ENCODE data around the gene WDFY3.

Gene WDFY3

DNA sequence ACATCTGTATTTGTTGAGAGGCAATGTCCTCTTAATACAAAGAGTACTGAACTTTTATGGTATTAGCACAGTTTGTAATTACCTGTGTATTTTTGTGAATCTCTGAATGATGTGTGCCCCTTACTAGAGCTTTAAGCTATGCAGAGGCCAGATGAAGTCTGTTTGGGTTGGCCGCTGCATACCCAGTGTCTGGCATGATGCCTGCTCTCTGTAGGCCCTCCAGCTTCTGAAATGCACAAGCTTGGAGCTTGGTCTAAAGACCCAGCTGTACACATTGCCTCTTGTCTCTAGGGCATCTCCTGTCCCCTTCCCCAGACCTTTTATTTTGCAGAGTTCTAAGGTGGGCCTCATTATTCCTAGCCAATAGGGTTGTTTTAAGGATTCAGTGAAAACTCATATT is 315.0 kb downstream of the WDFY3 start:
- DNase-seq (ENCODE audit: low read depth in 1 of 2, low spot score in 1 of 2), result no peak
- Histone ChIP-seq H3K27me3 (ENCODE audit: insufficient read depth, poor library complexity, severe bottlenecking) (no peaks in the 10 kb centered on the region), H3K27ac (replicated peaks) (no peak overlapping the region), H3K4me3 (replicated peaks; ENCODE audit: insufficient read depth, low read length) (no peak overlapping the region)
- TF ChIP-seq SPI1 (IDR thresholded peaks at IDR 0.05; ENCODE audit: borderline replicate concordance, low read depth) (no peak), GABPA (IDR thresholded peaks at IDR 0.05; ENCODE audit: low read depth) (no peak)
- TF ChIP-seq, protein P1, sequence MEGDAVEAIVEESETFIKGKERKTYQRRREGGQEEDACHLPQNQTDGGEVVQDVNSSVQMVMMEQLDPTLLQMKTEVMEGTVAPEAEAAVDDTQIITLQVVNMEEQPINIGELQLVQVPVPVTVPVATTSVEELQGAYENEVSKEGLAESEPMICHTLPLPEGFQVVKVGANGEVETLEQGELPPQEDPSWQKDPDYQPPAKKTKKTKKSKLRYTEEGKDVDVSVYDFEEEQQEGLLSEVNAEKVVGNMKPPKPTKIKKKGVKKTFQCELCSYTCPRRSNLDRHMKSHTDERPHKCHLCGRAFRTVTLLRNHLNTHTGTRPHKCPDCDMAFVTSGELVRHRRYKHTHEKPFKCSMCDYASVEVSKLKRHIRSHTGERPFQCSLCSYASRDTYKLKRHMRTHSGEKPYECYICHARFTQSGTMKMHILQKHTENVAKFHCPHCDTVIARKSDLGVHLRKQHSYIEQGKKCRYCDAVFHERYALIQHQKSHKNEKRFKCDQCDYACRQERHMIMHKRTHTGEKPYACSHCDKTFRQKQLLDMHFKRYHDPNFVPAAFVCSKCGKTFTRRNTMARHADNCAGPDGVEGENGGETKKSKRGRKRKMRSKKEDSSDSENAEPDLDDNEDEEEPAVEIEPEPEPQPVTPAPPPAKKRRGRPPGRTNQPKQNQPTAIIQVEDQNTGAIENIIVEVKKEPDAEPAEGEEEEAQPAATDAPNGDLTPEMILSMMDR (IDR thresholded peaks at IDR 0.05; ENCODE audit: insufficient read depth, low read length), result no peak

DNA sequence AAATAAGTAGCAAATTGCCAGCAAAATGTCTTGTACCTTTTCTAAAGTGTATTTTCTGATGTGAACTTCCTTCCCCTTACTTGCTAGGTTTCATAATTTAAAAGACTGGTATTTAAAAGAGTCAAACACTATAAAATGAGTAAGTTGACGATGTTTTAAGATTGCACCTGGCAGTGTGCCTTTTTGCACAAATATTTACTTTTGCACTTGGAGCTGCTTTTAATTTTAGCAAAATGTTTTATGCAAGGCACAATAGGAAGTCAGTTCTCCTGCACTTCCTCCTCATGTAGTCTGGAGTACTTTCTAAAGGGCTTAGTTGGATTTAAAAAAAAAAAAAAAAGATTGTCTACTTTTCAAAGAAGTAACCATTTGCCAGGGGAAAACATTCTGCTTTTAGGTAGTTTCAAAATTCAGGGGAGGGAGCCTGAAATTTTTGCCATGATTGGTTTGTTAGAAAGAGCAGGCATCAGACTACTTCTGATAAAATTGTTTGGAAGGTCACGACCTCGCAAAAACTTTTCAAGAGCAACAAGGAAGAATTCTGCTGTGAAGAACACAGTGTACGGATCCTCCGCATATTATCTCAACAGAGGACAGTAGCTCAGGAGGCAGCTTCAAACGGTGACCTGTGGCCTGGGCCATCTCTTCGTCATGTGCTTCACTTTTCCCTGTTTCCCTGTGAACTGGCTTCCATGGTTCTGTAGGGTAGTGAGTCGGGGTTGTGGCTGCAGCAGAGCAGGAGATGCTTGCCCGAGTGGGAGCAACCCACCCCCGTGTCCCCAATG is 317.4 kb downstream of the WDFY3 start:
- DNase-seq (ENCODE audit: low read depth in 1 of 2, low spot score in 1 of 2), result peak in 1 of 2 experiments; percentile 10
- no peak overlapping the region for H3K27ac ChIP-seq (replicated peaks)
- TF ChIP-seq, protein P2, sequence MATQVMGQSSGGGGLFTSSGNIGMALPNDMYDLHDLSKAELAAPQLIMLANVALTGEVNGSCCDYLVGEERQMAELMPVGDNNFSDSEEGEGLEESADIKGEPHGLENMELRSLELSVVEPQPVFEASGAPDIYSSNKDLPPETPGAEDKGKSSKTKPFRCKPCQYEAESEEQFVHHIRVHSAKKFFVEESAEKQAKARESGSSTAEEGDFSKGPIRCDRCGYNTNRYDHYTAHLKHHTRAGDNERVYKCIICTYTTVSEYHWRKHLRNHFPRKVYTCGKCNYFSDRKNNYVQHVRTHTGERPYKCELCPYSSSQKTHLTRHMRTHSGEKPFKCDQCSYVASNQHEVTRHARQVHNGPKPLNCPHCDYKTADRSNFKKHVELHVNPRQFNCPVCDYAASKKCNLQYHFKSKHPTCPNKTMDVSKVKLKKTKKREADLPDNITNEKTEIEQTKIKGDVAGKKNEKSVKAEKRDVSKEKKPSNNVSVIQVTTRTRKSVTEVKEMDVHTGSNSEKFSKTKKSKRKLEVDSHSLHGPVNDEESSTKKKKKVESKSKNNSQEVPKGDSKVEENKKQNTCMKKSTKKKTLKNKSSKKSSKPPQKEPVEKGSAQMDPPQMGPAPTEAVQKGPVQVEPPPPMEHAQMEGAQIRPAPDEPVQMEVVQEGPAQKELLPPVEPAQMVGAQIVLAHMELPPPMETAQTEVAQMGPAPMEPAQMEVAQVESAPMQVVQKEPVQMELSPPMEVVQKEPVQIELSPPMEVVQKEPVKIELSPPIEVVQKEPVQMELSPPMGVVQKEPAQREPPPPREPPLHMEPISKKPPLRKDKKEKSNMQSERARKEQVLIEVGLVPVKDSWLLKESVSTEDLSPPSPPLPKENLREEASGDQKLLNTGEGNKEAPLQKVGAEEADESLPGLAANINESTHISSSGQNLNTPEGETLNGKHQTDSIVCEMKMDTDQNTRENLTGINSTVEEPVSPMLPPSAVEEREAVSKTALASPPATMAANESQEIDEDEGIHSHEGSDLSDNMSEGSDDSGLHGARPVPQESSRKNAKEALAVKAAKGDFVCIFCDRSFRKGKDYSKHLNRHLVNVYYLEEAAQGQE (IDR thresholded peaks at IDR 0.05; ENCODE audit: insufficient replicate concordance, low read depth), result no peak
- TF ChIP-seq SPI1 (IDR thresholded peaks at IDR 0.05; ENCODE audit: borderline replicate concordance, low read depth), result peak; percentile 74

DNA sequence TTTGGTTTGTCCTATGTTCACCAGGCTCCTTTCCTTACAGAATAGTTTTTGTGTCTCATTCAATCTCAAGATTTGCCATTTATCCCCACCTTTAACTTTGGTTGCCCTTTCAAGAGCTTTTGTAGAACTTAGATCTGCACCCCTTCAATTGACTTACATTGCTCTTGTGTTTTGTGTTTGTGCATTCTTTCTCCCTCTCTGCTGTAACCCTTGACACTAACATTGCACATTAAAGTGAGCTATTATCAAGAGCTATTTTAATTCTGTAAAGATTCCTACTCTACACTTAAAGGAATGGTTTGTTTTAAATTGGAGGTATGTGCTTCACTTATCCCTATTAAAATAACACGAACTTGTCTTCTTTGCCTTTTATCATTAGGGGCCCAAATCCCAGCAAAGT is 318.3 kb downstream of the WDFY3 start:
- Histone ChIP-seq H3K4me3 (replicated peaks; ENCODE audit: insufficient read depth, low read length) (no peak overlapping the region), H3K27me3 (ENCODE audit: insufficient read depth, poor library complexity, severe bottlenecking) (no peaks in the 10 kb centered on the region), H3K27ac (replicated peaks) (no peak overlapping the region)
- DNase-seq (ENCODE audit: low read depth in 1 of 2, low spot score in 1 of 2), result no peak
- no peak for TF ChIP-seq POLR2AphosphoS5 (IDR thresholded peaks at IDR 0.05; ENCODE audit: low read depth)
- TF ChIP-seq, protein P2 (IDR thresholded peaks at IDR 0.05; ENCODE audit: insufficient replicate concordance, low read depth), result no peak
- no peak for TF ChIP-seq SPI1 (IDR thresholded peaks at IDR 0.05; ENCODE audit: borderline replicate concordance, low read depth)
- TF ChIP-seq GABPA (IDR thresholded peaks at IDR 0.05; ENCODE audit: low read depth), result no peak
- TF ChIP-seq, protein P1 (IDR thresholded peaks at IDR 0.05; ENCODE audit: insufficient read depth, low read length), result no peak

More for the DNA sequence above, 317.4 kb downstream of the WDFY3 start:
- Histone ChIP-seq H3K27me3 (ENCODE audit: insufficient read depth, poor library complexity, severe bottlenecking) (no peaks in the 10 kb centered on the region), H3K4me3 (replicated peaks; ENCODE audit: insufficient read depth, low read length) (no peak overlapping the region)

DNA sequence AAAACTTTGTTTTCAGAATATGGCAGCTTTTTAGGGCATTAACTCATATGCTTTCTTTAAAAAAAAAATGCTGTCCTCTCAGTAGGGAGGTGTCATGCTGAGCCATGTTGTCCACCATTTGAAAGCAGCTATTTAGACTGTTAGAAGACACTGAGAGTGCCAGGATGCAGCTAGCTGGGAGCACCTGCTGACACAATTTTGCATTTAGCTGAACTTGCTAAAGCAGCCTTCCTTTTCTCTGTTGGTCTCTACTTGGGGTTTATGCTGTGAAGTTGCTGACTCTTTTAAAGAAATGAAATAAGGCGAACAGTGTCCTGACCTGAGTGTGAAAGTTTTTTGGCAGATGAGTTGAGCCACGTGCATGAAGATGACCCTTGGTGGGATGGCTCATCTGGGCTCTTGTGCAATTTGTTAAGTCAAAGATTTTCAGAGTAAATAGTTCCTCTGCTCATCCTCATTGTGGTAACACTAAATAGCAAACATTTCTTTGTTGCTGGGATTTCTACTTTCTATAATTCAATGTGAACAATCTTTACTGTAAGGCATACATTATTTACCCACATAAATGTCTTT is 319.1 kb downstream of the WDFY3 start:
- Histone ChIP-seq H3K27me3 (ENCODE audit: insufficient read depth, poor library complexity, severe bottlenecking) (no peaks in the 10 kb centered on the region), H3K4me3 (replicated peaks; ENCODE audit: insufficient read depth, low read length) (no peak overlapping the region), H3K27ac (replicated peaks) (no peak overlapping the region)
- TF ChIP-seq, protein P1 (IDR thresholded peaks at IDR 0.05; ENCODE audit: insufficient read depth, low read length), result no peak
- no peak for TF ChIP-seq POLR2AphosphoS5 (IDR thresholded peaks at IDR 0.05; ENCODE audit: low read depth)
- TF ChIP-seq, protein P2 (IDR thresholded peaks at IDR 0.05; ENCODE audit: insufficient replicate concordance, low read depth), result no peak
- TF ChIP-seq SPI1 (IDR thresholded peaks at IDR 0.05; ENCODE audit: borderline replicate concordance, low read depth), result no peak
- TF ChIP-seq GABPA (IDR thresholded peaks at IDR 0.05; ENCODE audit: low read depth), result no peak
- DNase-seq (ENCODE audit: low read depth in 1 of 2, low spot score in 1 of 2), result no peak

Measured in HL-60 (cell line).